Spleen (tissue), 7 donors: ENCODE measurements around the gene ZNF367.

Experiments
- CTCF ChIP-seq, 11 experiments: fragments of 200-600 bp in 7 of 11; fragments of 450-650 bp in 4 of 11; sonication (generic) in 4 of 11; IDR thresholded peaks in 8 of 11; conservative IDR thresholded peaks in 3 of 11; 1 replicate in 7 of 11; 2 replicates in 4 of 11; pipeline versions ENCODE4 v1.4.0 to v1.8.0; 2016 to 2021; ENCODE audit warnings: antibody characterized with exemption in 11 of 11, inconsistent platforms in 4 of 11, mild to moderate bottlenecking in 1 of 11
- POLR2A ChIP-seq, 3 donors: fragments of 450-650 bp; IDR thresholded peaks; one replicate each; pipeline ENCODE4 v1.5.1; 2017; ENCODE audit warnings: antibody characterized with exemption in 3 of 3, mild to moderate bottlenecking in 1 of 3
- POLR2AphosphoS5 ChIP-seq, 3 donors: sonication (generic); formaldehyde crosslinking; IDR thresholded peaks; one replicate each; pipeline ENCODE4 v1.5.1; 2017; ENCODE audit warnings: antibody characterized with exemption in 3 of 3
- donor health status: DM: no; HTN: no; CAD: no; lungs with moderate emphysema.
- donor health status: DM: no; HTN: no; CAD: no.
- donor health status: DM: no; HTN: no; CAD: no.

GRCh38 chr9:96348261-96348660 lies 69.9 kb downstream of the ZNF367 start:
- TF ChIP-seq CTCF (IDR thresholded peaks at IDR 0.05 in 8 of 11, conservative IDR thresholded peaks at IDR 0.05 in 3 of 11) (no peak), POLR2A (IDR thresholded peaks at IDR 0.05) (no peak), POLR2AphosphoS5 (IDR thresholded peaks at IDR 0.05) (no peak)
